Stimulated activated CD8-positive, alpha-beta memory T cell treated with anti-CD3 and anti-CD28 coated beads, Interleukin-12 subunit alpha, Interleukin-12 subunit beta, amount 100 ng/mL, for 24 hours (primary cell): ENCODE measurements around the gene KRT84.

Source experiments
- DNase-seq: peaks from one replicate; pipeline ENCODE4 v3.0.0-alpha.2; 2020; ENCODE audit errors: extremely low read depth

KRT84 gene

GRCh38 chr12:52343550-52343949, 41.9 kb downstream of the KRT84 start:
- DNase-seq: no peak

GRCh38 chr12:52342781-52343490, 42.5 kb downstream of the KRT84 start:
- DNase-seq: no peak

- no peak for DNase-seq
Measured at GRCh38 chr12:52341066-52341580, 44.3 kb downstream of the KRT84 start.

- no peak for DNase-seq
Measured at GRCh38 chr12:52338241-52338960, 47.1 kb downstream of the KRT84 start.

GRCh38 chr12:52337054-52337453, 48.4 kb downstream of the KRT84 start:
- DNase-seq: no peak

GRCh38 chr12:52336641-52337040, 48.8 kb downstream of the KRT84 start:
- no peak for DNase-seq

- no peak for DNase-seq
Measured at GRCh38 chr12:52335598-52336262, 49.7 kb downstream of the KRT84 start.

- DNase-seq: no peak
Measured at GRCh38 chr12:52334185-52334584, 51.3 kb downstream of the KRT84 start.

GRCh38 chr12:52333321-52333720, 52.1 kb downstream of the KRT84 start:
- DNase-seq: no peak

GRCh38 chr12:52332381-52332780, 53.1 kb downstream of the KRT84 start:
- no peak for DNase-seq

GRCh38 chr12:52331833-52332232, 53.6 kb downstream of the KRT84 start:
- DNase-seq: no peak

GRCh38 chr12:52331039-52331438, 54.4 kb downstream of the KRT84 start:
- no peak for DNase-seq

GRCh38 chr12:52327830-52328500, 57.5 kb downstream of the KRT84 start:
- no peak for DNase-seq
